H9 (cell line): ENCODE data around the gene ACTL6B. TPM values are rescaled to one million over a fixed set of nuclear protein-coding genes. Genes with fewer than 3 reads are reported as not detected.
A peak's percentile ranks its signal among the peaks of the same experiment; 100 is the strongest.

Experiments used
- DNase-seq: peaks from one replicate; pipeline ENCODE4 v3.0.0-alpha.2; 2017
- H2AFZ ChIP-seq: one replicate; pipeline ENCODE4 v1.6.1; 2013; ENCODE audit warnings: mild to moderate bottlenecking, low read length, control low read depth, moderate library complexity
- H2AK5ac ChIP-seq: 2 replicates; pipeline ENCODE4 v1.6.1; 2013; ENCODE audit warnings: low read length, control low read depth, mixed read lengths; ENCODE audit not compliant: insufficient read length
- H2BK120ac ChIP-seq: one replicate; pipeline ENCODE4 v1.6.1; 2013; ENCODE audit warnings: low read depth, mild to moderate bottlenecking, low read length, control low read depth, inconsistent platforms; ENCODE audit not compliant: poor library complexity, severe bottlenecking
- H2BK12ac ChIP-seq: 2 replicates; pipeline ENCODE4 v1.6.1; 2013; ENCODE audit warnings: low read length, control low read depth, mixed read lengths, low read depth; ENCODE audit not compliant: insufficient read length
- H2BK15ac ChIP-seq: 2 replicates; pipeline ENCODE4 v1.6.1; 2013; ENCODE audit warnings: low read depth, low read length, control low read depth
- H2BK20ac ChIP-seq: one replicate; pipeline ENCODE4 v1.6.1; 2013; ENCODE audit warnings: low read depth, mild to moderate bottlenecking, low read length, control low read depth, inconsistent platforms; ENCODE audit not compliant: poor library complexity, severe bottlenecking
- H2BK5ac ChIP-seq: 2 replicates; pipeline ENCODE4 v1.6.1; 2013; ENCODE audit warnings: low read length, control low read depth, mixed read lengths; ENCODE audit not compliant: insufficient read length
- H3K14ac ChIP-seq: 2 replicates; pipeline ENCODE4 v1.6.1; 2013; ENCODE audit warnings: low read length, control low read depth; ENCODE audit not compliant: insufficient read depth
- H3K18ac ChIP-seq: 2 replicates; pipeline ENCODE4 v1.6.1; 2013; ENCODE audit warnings: low read depth, mild to moderate bottlenecking, mixed read lengths, low read length, control low read depth; ENCODE audit not compliant: insufficient read length
- H3K23ac ChIP-seq: 2 replicates; pipeline ENCODE4 v1.6.1; 2013; ENCODE audit warnings: low read length, control low read depth, mixed read lengths, low read depth; ENCODE audit not compliant: insufficient read length
- H3K23me2 ChIP-seq: 2 replicates; pipeline ENCODE4 v1.6.1; 2013; ENCODE audit warnings: low read depth, mild to moderate bottlenecking, mixed read lengths, low read length, control low read depth; ENCODE audit not compliant: insufficient read length, poor library complexity, severe bottlenecking
- H3K27ac ChIP-seq: 2 replicates; pipeline ENCODE4 v1.5.1; 2013; ENCODE audit warnings: low read length, control low read depth, mixed read lengths, low read depth; ENCODE audit not compliant: insufficient read length
- H3K27me3 ChIP-seq: 2 replicates; pipeline ENCODE4 v1.6.1; 2013; ENCODE audit warnings: low read length, control low read depth, inconsistent platforms; ENCODE audit not compliant: insufficient read depth
- H3K4ac ChIP-seq: 2 replicates; pipeline ENCODE4 v1.6.1; 2013; ENCODE audit warnings: low read depth, mild to moderate bottlenecking, control low read depth, inconsistent platforms, low read length, moderate library complexity
- H3K4me1 ChIP-seq: 2 replicates; pipeline ENCODE4 v1.6.1; 2013; ENCODE audit warnings: low read length, control low read depth, inconsistent platforms; ENCODE audit not compliant: insufficient read depth
- H3K4me2 ChIP-seq: 2 replicates; pipeline ENCODE4 v1.6.1; 2013; ENCODE audit warnings: low read length, control low read depth, mixed read lengths; ENCODE audit not compliant: insufficient read length, insufficient read depth
- H3K56ac ChIP-seq: 2 replicates; pipeline ENCODE4 v1.6.1; 2013; ENCODE audit warnings: low read depth, mild to moderate bottlenecking, mixed read lengths, low read length, control low read depth; ENCODE audit not compliant: insufficient read length
- H3K79me1 ChIP-seq: 2 replicates; pipeline ENCODE4 v1.6.1; 2013; ENCODE audit warnings: low read depth, mild to moderate bottlenecking, moderate library complexity, low read length, control low read depth, inconsistent platforms; ENCODE audit not compliant: insufficient read depth, poor library complexity, severe bottlenecking
- H3K79me2 ChIP-seq: 2 replicates; pipeline ENCODE4 v1.6.1; 2013; ENCODE audit warnings: low read length, control low read depth, inconsistent platforms; ENCODE audit not compliant: insufficient read depth
- H3K9ac ChIP-seq: 2 replicates; pipeline ENCODE4 v1.6.1; 2013; ENCODE audit warnings: low read length, control low read depth, mixed read lengths; ENCODE audit not compliant: insufficient read length; ENCODE audit errors: extremely low read depth
- H3K9me3 ChIP-seq: one replicate; pipeline ENCODE4 v1.6.1; 2013; ENCODE audit warnings: low read depth, low read length, inconsistent platforms; ENCODE audit not compliant: control insufficient read depth
- H3T11ph ChIP-seq: one replicate; pipeline ENCODE4 v1.6.1; 2013; ENCODE audit warnings: mild to moderate bottlenecking, low read length, control low read depth, inconsistent platforms
- H4K20me1 ChIP-seq: one replicate; pipeline ENCODE4 v1.6.1; 2013; ENCODE audit not compliant: control insufficient read depth, insufficient read length, insufficient read depth
- H4K5ac ChIP-seq: 2 replicates; pipeline ENCODE4 v1.6.1; 2013; ENCODE audit warnings: low read depth, mild to moderate bottlenecking, mixed read lengths, low read length, control low read depth; ENCODE audit not compliant: insufficient read length
- H4K8ac ChIP-seq: replicated peaks from 2 replicates; pipeline ENCODE4 v1.6.1; 2013; ENCODE audit warnings: low read length, control low read depth, mixed read lengths, low read depth; ENCODE audit not compliant: insufficient read length
- H4K91ac ChIP-seq: 2 replicates; pipeline ENCODE4 v1.6.1; 2013; ENCODE audit warnings: low read depth, mild to moderate bottlenecking, moderate library complexity, mixed read lengths, low read length, control low read depth; ENCODE audit not compliant: insufficient read length
- H3K27ac Mint-ChIP-seq, 3 experiments: 2 replicates in 2 of 3; 3 replicates in 1 of 3; pipeline ENCODE4 v1.8.0; 2020 to 2021; ENCODE audit warnings: mixed read lengths in 3 of 3, mild to moderate bottlenecking in 1 of 3, moderate library complexity in 1 of 3
- H3K27me3 Mint-ChIP-seq: 2 replicates; pipeline ENCODE4 v1.8.0; 2021; ENCODE audit warnings: low read depth, mild to moderate bottlenecking, moderate library complexity, mixed read lengths
- H3K36me3 Mint-ChIP-seq, 3 experiments: 2 replicates in 2 of 3; 3 replicates in 1 of 3; pipeline ENCODE4 v1.8.0; 2020 to 2021; ENCODE audit warnings: low read depth in 3 of 3, mixed read lengths in 3 of 3; ENCODE audit not compliant: insufficient read depth in 1 of 3
- H3K4me1 Mint-ChIP-seq, 2 experiments: 2 replicates each; pipeline ENCODE4 v1.8.0; 2020; ENCODE audit warnings: mixed read lengths in 2 of 2
- H3K4me3 Mint-ChIP-seq, 2 experiments: 2 replicates in 1 of 2; 3 replicates in 1 of 2; pipeline ENCODE4 v1.8.0; 2020 to 2021; ENCODE audit warnings: mild to moderate bottlenecking in 2 of 2, mixed read lengths in 2 of 2, moderate library complexity in 1 of 2
- H3K9me3 Mint-ChIP-seq, 2 experiments: 2 replicates in 1 of 2; 3 replicates in 1 of 2; pipeline ENCODE4 v1.8.0; 2020; ENCODE audit warnings: mild to moderate bottlenecking in 2 of 2, mixed read lengths in 2 of 2, moderate library complexity in 1 of 2
- CTCF ChIP-seq: fragments of 200-600 bp; sonication (generic); conservative IDR thresholded peaks from 3 replicates; pipeline ENCODE4 v1.8.0; 2021; ENCODE audit warnings: antibody characterized with exemption, mild to moderate bottlenecking
- WGBS: extraction: QIAGEN DNeasy Blood & Tissue Kit; methylation state at CpG from one replicate; pipeline ENCODE4 v1.1.7; 2013; ENCODE audit warnings: missing lambda C conversion rate, low lambda C conversion rate, mixed read lengths; ENCODE audit not compliant: insufficient read length; ENCODE audit errors: extremely low coverage; 5-methylcytosine and 5-hydroxymethylcytosine counted together
- total RNA-seq: library from RNA; stranded (reverse); gene quantifications from 2 replicates; pipeline ENCODE4 v1.2.1, GENCODE V29; 2021

ACTL6B gene
- total RNA-seq, 1 experiment from 2014 or later, result 0.50 TPM

- DNase-seq, result no peak
- Histone ChIP-seq H3K18ac (no peak overlapping the region), H2AK5ac (no peak overlapping the region), H3K27me3 (no peaks in the 10 kb centered on the region), H2BK120ac (no peak overlapping the region), H3K23me2 (peaks cover 20% of the 10 kb centered on the region), H2BK12ac (no peak overlapping the region), H3K27ac (no peak overlapping the region), H2BK5ac (no peak overlapping the region), H4K8ac (no peak overlapping the region), H3K79me1 (no peaks in the 10 kb centered on the region), H3T11ph (no peak overlapping the region), H4K20me1 (no peaks in the 10 kb centered on the region), H3K79me2 (no peaks in the 10 kb centered on the region), H3K9ac (no peak overlapping the region), H3K56ac (no peak overlapping the region), H2BK20ac (no peak overlapping the region), H3K4me1 (no peaks in the 10 kb centered on the region), H2BK15ac (no peak overlapping the region), H4K91ac (no peak overlapping the region), H4K5ac (no peak overlapping the region), H3K23ac (no peak overlapping the region), H3K9me3 (no peaks in the 10 kb centered on the region), H3K4ac (no peak overlapping the region), H2AFZ (no peak overlapping the region), H3K4me2 (no peak overlapping the region), H3K14ac (no peak overlapping the region)
- no CpG with 5 or more reads among the region's 23 CpGs for WGBS
- Mint-ChIP-seq H3K27me3 (peaks cover 18% of the 10 kb centered on the region), H3K36me3 (peaks cover 10 to 39% (median 36%) of the 10 kb centered on the region in 3 experiments; a peak in 6 of 7 replicates), H3K27ac (peak overlapping the region in 2 of 3 experiments; percentile 29 to 57; a peak in 2 of 7 replicates), H3K4me3 (peak overlapping the region; percentile 61 to 80), H3K4me1 (peaks cover 6 to 21% of the 10 kb centered on the region in 2 experiments), H3K9me3 (no peaks in the 10 kb centered on the region)
- no peak for TF ChIP-seq CTCF
Measured at GRCh38 chr7:100676501-100677306, 20.5 kb upstream of the ACTL6B start.
